Activated naive CD4-positive, alpha-beta T cell treated with anti-CD3 and anti-CD28 coated beads for 36 hours (primary cell): ENCODE measurements around the gene HSD11B1L. TPM values are rescaled to one million over a fixed set of nuclear protein-coding genes. Genes with fewer than 3 reads are reported as not detected.
"Not testable (repeated sequence)": the region's sequence is repeated elsewhere in the genome, so short reads cannot be mapped to it uniquely, and the experiment has no call there.

Experiments
- CTCF ChIA-PET: fragments of 350-600 bp; sonication (Branson Sonifier 250); formaldehyde crosslinking; loops from one replicate; lab custom pipeline; 2021; ENCODE audit warnings: antibody characterized with exemption; lab: Charles Lee
- DNase-seq: peaks from one replicate; pipeline ENCODE4 v3.0.0-alpha.2; 2020
- H3K27ac Mint-ChIP-seq: one replicate; pipeline ENCODE4 v1.8.0; 2021; ENCODE audit warnings: mild to moderate bottlenecking, mixed read lengths
- H3K27me3 Mint-ChIP-seq: one replicate; pipeline ENCODE4 v1.8.0; 2021; ENCODE audit warnings: low read depth, mixed read lengths
- H3K36me3 Mint-ChIP-seq: one replicate; pipeline ENCODE4 v1.8.0; 2021; ENCODE audit warnings: low read depth, mixed read lengths
- H3K4me1 Mint-ChIP-seq: one replicate; pipeline ENCODE4 v1.8.0; 2021; ENCODE audit warnings: low read depth, mixed read lengths
- H3K4me3 Mint-ChIP-seq: one replicate; pipeline ENCODE4 v1.8.0; 2021; ENCODE audit warnings: mild to moderate bottlenecking, moderate library complexity, mixed read lengths
- H3K9me3 Mint-ChIP-seq: one replicate; pipeline ENCODE4 v1.8.0; 2021; ENCODE audit warnings: mixed read lengths
- intact Hi-C: fragments of 100-400 bp; cut with micrococcal nuclease; formaldehyde crosslinking; loops from one replicate; pipeline ENCODE4 v1.15.1; 2023
- total RNA-seq, 2 experiments: library from RNA; stranded (reverse); gene quantifications; one replicate each; pipeline ENCODE4 v1.2.3, GENCODE V29; 2021

Gene HSD11B1L
- total RNA-seq, 2 experiments from 2014 or later: 2.6 to 3.0 TPM

- no peak for DNase-seq
- H3K27ac Mint-ChIP-seq: no peak overlapping the region
- H3K9me3 Mint-ChIP-seq: no peaks in the 10 kb centered on the region
- peaks cover 2% of the 10 kb centered on the region for H3K4me1 Mint-ChIP-seq
- CTCF ChIA-PET: interaction anchor here (1.0 kb wide), 1 partner anchor 9 kb away, joined by 4 read pairs; no protein-coding TSS in a partner anchor
- H3K27me3 Mint-ChIP-seq: no peaks in the 10 kb centered on the region
- H3K36me3 Mint-ChIP-seq: peaks cover 45% of the 10 kb centered on the region
- intact Hi-C loops: no loop called here
- no peak overlapping the region for H3K4me3 Mint-ChIP-seq
These were observed 18.0 kb downstream of the HSD11B1L start for GRCh38 chr19:5698635-5699422.

GRCh38 chr19:5700455-5701092, 19.7 kb downstream of the HSD11B1L start:
- CTCF ChIA-PET: no interaction called here
- DNase-seq: no peak
- Mint-ChIP-seq H3K4me3 (no peak overlapping the region), H3K27ac (no peak overlapping the region), H3K27me3 (no peaks in the 10 kb centered on the region), H3K36me3 (peaks cover 41% of the 10 kb centered on the region), H3K4me1 (peaks cover 2% of the 10 kb centered on the region), H3K9me3 (no peaks in the 10 kb centered on the region)
- intact Hi-C loops: no loop called here

GRCh38 chr19:5702053-5702410, 21.2 kb downstream of the HSD11B1L start:
- H3K36me3 Mint-ChIP-seq: peaks cover 48% of the 10 kb centered on the region
- H3K9me3 Mint-ChIP-seq, H3K4me3 Mint-ChIP-seq, H3K4me1 Mint-ChIP-seq, DNase-seq, intact Hi-C loops, CTCF ChIA-PET, H3K27me3 Mint-ChIP-seq, H3K27ac Mint-ChIP-seq: not testable (repeated sequence)

GRCh38 chr19:5703819-5704818, 23.3 kb downstream of the HSD11B1L start:
- CTCF ChIA-PET: no interaction called here
- Mint-ChIP-seq H3K4me1 (no peaks in the 10 kb centered on the region), H3K36me3 (peaks cover 49% of the 10 kb centered on the region), H3K27ac (no peak overlapping the region), H3K9me3 (no peaks in the 10 kb centered on the region), H3K27me3 (no peaks in the 10 kb centered on the region), H3K4me3 (no peak overlapping the region)
- intact Hi-C loops: no loop called here
- no peak for DNase-seq

GRCh38 chr19:5705552-5705951, 24.7 kb downstream of the HSD11B1L start:
- Mint-ChIP-seq H3K4me1 (no peaks in the 10 kb centered on the region), H3K27ac (no peak overlapping the region), H3K27me3 (no peaks in the 10 kb centered on the region), H3K4me3 (no peak overlapping the region), H3K9me3 (no peaks in the 10 kb centered on the region), H3K36me3 (peaks cover 50% of the 10 kb centered on the region)
- DNase-seq: no peak
- intact Hi-C loops: no loop called here
- CTCF ChIA-PET: interaction anchor here (0.5 kb wide), 1 partner anchor 38 kb away, joined by 3 read pairs; no protein-coding TSS in a partner anchor

- Mint-ChIP-seq H3K4me1 (no peaks in the 10 kb centered on the region), H3K27me3 (no peaks in the 10 kb centered on the region), H3K9me3 (no peaks in the 10 kb centered on the region), H3K27ac (no peak overlapping the region), H3K36me3 (peaks cover 44% of the 10 kb centered on the region), H3K4me3 (no peak overlapping the region)
- CTCF ChIA-PET: interaction anchor here (1.8 kb wide), 1 partner anchor 18 kb away, joined by 8 read pairs; the partner anchor contains the start of gene RPL36
- intact Hi-C loops: no loop called here
- DNase-seq: no peak
These were observed 26.2 kb downstream of the HSD11B1L start for GRCh38 chr19:5706876-5707573.

- CTCF ChIA-PET: interaction anchor here (1.1 to 1.8 kb wide), 2 partner anchors 9 to 19 kb away, joined by 3 to 8 read pairs; partner anchors contain the start of gene RPL36
- Mint-ChIP-seq H3K27me3 (no peaks in the 10 kb centered on the region), H3K9me3 (no peaks in the 10 kb centered on the region), H3K4me3 (no peak overlapping the region), H3K4me1 (no peaks in the 10 kb centered on the region), H3K27ac (no peak overlapping the region), H3K36me3 (peaks cover 47% of the 10 kb centered on the region)
- no peak for DNase-seq
- intact Hi-C loops: no loop called here
These were observed 27.0 kb downstream of the HSD11B1L start for GRCh38 chr19:5707576-5708575.

- Mint-ChIP-seq H3K4me1 (peaks cover 4% of the 10 kb centered on the region), H3K36me3 (peaks cover 45% of the 10 kb centered on the region), H3K27ac (no peak overlapping the region), H3K27me3 (no peaks in the 10 kb centered on the region), H3K4me3 (no peak overlapping the region), H3K9me3 (no peaks in the 10 kb centered on the region)
- no peak for DNase-seq
- CTCF ChIA-PET: interaction anchor here (1.3 to 1.6 kb wide), 2 partner anchors 9 to 21 kb away, joined by 5 to 6 read pairs; partner anchors contain the start of genes CATSPERD, LONP1 and RPL36
- intact Hi-C loops: no loop called here
These were observed 30.2 kb downstream of the HSD11B1L start for GRCh38 chr19:5711025-5711424.

- intact Hi-C loops: no loop called here
- Mint-ChIP-seq H3K4me3 (no peak overlapping the region), H3K27me3 (no peaks in the 10 kb centered on the region)
These were observed 30.9 kb downstream of the HSD11B1L start for GRCh38 chr19:5711713-5712161.

GRCh38 chr19:5713228-5713627, 32.4 kb downstream of the HSD11B1L start:
- H3K36me3 Mint-ChIP-seq: peaks cover 40% of the 10 kb centered on the region
- CTCF ChIA-PET: interaction anchor here (1.4 kb wide), 1 partner anchor 26 kb away, joined by 4 read pairs; no protein-coding TSS in a partner anchor
- H3K9me3 Mint-ChIP-seq: no peaks in the 10 kb centered on the region
- intact Hi-C loops: no loop called here
- no peaks in the 10 kb centered on the region for H3K27me3 Mint-ChIP-seq
- H3K4me3 Mint-ChIP-seq: no peak overlapping the region
- H3K4me1 Mint-ChIP-seq: peaks cover 23% of the 10 kb centered on the region
- no peak overlapping the region for H3K27ac Mint-ChIP-seq
- no peak for DNase-seq

More at GRCh38 chr19:5711713-5712161, 30.9 kb downstream of the HSD11B1L start:
- no peak overlapping the region for H3K27ac Mint-ChIP-seq
- peaks cover 38% of the 10 kb centered on the region for H3K36me3 Mint-ChIP-seq
- DNase-seq: no peak
- no peaks in the 10 kb centered on the region for H3K9me3 Mint-ChIP-seq
- CTCF ChIA-PET: interaction anchor here (1.3 to 1.6 kb wide), 3 partner anchors 9 to 24 kb away, joined by 4 to 6 read pairs (median 5); partner anchors contain the start of genes CATSPERD, LONP1 and RPL36
- H3K4me1 Mint-ChIP-seq: peaks cover 9% of the 10 kb centered on the region
